Measurements from ENCODE around the gene NFE2.
"Not testable (repeated sequence)": the region's sequence is repeated elsewhere in the genome, so short reads cannot be mapped to it uniquely, and the experiment has no call there.

Gene NFE2

DNA sequence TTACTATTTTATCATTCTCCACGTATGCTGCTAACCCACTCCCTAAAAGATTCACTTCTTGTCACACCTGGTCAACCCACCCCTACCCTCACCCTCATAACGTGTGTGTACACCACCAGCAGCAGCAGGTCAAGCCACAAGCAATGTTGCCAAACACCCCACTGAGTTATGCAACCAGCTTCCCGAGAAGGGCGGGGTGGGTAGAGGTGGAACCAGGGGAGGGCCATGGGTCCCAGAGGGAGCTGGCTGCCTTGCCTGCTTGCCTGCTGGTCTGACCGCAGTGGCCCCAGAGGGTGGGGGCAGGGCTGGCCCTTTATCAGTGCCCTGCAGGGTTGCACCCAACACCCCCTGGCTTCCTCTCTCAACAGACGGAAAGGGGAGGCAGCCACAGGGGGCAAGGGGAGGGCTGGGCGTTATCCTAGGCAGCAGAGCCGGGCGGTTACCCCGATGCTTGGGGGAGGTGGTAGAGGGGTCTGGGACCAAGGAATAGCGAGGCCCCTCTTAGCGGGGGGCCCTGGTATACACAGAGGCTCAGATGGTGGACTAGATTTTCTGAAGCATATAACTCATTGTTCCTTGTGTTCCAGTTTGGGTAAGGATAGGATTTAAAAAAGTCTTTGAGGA is 3.5 kb upstream of the NFE2 start:
- no peak for DNase-seq

- DNase-seq, result no peak
Measured at GRCh38 chr12:54303640-54304039, 2.8 kb upstream of the NFE2 start.

DNA sequence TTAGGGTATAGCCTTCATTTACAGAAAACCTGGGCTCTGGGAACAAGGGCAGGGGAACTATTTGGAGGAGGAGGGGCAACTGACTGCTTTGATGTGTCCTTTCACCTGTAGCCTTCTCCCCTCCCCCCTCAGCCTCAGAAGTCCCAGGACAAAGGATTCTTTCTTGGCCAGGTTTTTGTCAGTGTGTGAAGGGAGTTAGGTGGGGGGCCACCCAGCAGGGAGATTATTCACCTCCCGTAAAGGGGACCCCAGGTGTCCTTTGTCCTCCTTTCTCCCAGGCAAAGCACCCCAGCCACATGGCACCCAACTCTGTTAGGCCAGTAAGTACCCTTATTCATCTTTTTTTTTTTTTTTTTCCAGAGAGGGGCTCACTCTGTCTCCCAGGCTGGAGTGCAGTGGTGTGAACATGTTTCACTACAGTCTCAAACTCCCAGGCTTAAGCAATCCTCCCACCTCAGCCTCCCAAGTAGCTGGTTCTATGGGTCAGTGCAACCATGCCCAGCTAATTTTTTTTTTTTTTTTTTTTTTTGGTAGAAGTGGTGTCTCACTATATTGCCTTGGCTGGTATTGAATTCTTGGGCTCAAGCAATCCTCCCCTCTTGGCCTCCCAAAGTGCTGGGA is 723 bp upstream of the NFE2 start:
- no peak for DNase-seq

DNA sequence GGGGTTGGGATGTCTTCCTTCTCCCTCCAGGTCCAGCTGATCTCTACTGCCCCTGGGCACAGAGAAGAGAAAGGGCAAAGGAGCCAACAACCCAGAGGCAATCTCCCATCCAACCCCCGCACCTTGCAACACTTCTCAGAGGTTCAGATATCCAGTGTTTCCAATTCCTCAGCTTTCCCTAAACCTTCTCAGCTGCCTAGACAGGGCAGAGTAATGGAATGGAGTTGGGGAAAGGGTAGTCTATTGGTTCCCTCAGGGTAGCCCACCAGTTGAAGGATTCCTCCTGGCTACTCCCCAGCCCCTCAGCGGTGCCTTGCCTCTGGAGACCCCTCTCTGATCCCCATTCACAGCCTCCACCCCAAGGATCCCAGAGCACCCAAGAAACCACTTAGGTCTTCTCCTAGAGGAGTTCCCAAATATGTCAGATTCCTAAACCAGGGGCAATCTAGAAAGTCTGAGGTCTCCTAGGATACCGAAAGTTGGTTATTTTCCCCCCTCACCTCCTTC is 537 bp downstream of the NFE2 start:
- DNase-seq, result no peak

DNA sequence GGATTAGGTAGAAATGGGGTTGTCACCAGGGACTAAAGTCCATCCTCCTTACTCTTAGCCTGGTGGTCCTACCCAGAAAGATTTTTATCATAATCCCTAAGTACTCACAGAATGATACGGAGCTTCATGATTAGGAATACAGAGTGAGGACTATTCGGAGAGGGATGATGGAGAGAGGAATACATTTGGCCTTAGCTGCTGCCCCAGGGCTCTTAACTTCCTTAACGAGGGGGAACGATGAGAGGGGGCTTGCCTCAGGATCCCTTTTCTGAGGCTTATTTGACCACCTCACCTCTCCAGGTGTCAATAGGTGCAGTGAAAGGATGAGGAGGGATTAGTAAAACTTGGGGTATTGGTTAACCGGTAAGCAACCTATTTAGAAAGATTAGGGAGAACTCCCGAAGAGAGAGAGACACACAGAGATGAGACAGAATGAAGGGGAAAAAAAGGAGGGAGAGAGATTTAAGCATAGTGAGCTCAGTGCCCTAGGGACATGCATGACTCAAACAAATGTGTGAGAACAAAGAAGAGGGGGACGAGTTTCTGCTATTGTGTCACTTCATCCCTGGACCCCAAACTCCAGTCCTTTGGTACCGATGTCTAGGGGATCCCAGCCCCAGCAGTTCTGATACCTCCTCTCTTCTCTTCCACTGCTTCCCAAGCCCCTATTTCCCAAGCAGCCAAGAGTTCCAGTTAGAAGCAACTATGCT is 1.1 kb downstream of the NFE2 start:
- no peak for DNase-seq

GRCh38 chr12:54298904-54299303 is 1.9 kb downstream of the NFE2 start:
- no peak for DNase-seq

DNA sequence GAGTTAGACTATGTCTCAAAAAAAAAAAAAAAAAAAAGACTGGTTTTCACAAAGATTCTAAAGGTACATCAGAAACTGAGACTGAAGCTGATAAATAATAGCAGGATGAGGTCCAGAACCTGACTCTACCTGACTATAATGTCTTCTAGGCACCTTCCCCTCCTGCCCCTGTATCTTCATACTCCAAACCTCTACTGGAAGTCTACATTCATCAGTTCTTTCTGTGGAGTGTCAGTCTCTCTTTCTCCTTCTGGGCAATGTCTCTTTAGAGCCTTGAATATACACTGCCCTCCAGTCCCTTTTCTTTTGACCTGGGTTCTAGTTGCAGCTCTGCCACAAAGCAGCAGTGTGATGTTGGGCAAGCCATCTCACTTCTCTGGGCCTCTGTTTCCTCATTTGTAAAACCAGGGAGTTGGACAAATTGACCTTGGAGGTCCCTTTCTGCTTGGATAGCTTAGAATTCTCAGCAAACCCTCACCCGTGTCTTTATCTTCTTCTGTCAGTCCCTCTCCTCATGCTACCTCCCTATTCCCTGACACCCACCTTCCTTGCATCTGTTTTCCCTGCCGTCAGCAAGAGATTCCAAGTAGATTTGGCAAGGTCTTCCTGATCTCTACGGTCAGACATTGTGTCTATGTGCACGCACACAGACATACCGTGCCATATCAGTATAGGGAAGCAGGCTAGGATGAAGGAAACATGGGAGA is 4.3 kb downstream of the NFE2 start:
- no peak for DNase-seq

- DNase-seq, result no peak
Measured at GRCh38 chr12:54294953-54295566, 5.8 kb downstream of the NFE2 start.

GRCh38 chr12:54294152-54294952 is 6.5 kb downstream of the NFE2 start:
- peak; percentile 36 for DNase-seq

- no peak for DNase-seq
Measured at GRCh38 chr12:54292931-54293241, 7.9 kb downstream of the NFE2 start.

DNA sequence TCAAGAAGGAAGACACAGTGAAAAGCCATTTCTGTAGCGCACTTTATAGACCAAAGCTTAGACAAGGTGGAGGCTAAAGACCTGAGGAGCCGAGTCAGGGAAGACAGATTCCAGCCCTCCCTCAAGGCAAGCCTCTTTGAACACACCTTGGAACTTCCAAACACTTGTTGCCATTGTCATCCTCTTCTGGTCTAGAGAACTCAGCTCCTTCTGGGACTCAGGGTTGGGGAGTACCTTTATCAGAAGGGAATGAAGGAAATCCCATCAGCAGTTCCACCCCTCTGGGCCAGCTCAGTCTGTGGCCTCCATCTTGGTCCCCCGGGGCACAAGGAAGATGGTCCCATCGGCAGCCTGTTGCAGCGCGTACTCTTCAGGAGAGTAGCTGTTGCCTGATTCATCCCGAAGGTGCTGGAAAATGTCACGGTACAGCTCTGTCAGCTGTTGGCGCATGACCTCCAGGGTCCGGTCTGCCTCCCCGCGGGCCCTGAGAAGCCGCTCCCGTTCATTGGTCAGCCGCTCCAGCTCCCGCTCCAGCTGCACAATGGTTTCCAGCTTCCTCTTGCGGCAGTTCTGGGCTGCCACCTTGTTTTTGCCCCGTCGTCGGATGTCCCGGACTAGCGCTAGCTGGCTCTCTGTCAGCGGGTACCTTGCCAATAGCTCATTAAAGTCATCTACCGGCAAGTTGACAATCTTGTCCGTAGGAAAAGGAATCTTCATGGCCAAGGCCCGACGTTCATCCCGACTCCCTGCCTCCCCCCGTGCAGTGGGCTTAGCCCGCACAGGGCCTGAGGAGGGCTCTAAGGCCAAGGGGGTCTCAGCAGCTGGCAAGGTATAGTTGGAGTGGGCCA is 8.5 kb downstream of the NFE2 start:
- DNase-seq, result no peak

GRCh38 chr12:54287261-54288157 is 13.3 kb downstream of the NFE2 start:
- DNase-seq, result no peak

- no peak for DNase-seq
Measured at GRCh38 chr12:54286042-54287030, 14.5 kb downstream of the NFE2 start.

DNA sequence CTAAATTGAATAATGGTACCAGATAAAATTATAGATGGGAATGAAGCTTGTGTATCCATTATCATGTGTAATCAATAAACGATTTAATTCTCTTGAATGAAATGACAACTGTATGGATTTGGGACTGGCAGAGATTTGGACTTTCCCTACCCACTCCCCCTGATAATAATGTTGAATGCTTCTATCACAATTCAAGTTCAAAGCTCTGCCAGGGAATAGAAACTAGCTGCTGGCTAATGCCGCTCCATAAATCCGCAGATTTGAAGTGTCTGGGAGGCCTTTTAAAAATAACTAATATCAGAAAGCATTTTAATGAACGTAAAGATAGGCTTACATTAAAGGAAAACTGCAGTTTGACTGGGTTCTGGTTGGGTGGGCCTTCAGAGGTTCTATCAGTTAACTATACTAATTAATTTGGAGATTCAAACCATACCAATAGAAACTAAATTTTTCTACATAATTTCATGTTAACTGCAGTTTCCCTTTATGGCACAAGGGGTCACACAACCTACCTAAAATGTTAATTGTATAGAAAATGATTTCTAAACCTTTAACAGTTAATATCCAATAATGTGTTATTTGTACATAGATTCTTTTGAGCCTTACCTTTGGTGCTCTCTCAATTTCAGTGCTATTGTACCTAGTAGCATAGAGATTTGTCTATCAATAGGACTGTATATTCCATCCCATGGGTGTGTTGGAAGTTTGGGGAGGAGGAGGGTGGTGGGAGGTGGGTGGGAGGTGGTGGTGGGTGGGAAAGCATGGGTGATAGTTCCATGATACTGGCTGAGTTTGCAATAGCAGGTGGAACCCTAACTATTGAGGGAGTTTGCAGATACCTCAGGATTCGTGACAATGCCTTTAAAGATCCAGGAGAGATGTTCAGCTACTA is 15.4 kb downstream of the NFE2 start:
- DNase-seq, result no peak

- not testable (repeated sequence) for DNase-seq
Measured at GRCh38 chr12:54284070-54284780, 16.6 kb downstream of the NFE2 start.

GRCh38 chr12:54282949-54283593 is 17.7 kb downstream of the NFE2 start:
- DNase-seq, result no peak

DNA sequence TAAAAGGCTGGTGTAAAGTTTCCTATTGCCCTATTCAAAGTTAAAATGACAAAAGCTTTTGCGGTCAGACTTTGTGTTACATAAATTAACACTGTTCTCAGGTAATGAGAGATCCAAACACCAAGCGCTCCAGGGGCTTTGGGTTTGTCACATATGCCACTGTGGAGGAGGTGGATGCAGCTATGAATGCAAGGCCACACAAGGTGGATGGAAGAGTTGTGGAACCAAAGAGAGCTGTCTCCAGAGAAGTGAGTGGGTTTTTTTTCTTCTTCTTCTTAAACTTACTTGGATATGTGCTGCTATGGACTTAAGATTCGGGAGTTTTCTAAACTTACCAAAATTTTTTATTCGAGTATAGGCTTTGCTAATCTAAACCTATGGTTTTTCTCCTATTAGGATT is 19.1 kb downstream of the NFE2 start:
- not testable (repeated sequence) for DNase-seq
